ENCODE results near the gene CYB5D1. TPM values are rescaled to one million over a fixed set of nuclear protein-coding genes. Genes with fewer than 3 reads are reported as not detected.
A peak's percentile ranks its signal among the peaks of the same experiment; 100 is the strongest.

CYB5D1 gene
- total and polyA plus RNA-seq, 2 donors from 2014 or later = 14.3 to 20.4 TPM

DNA sequence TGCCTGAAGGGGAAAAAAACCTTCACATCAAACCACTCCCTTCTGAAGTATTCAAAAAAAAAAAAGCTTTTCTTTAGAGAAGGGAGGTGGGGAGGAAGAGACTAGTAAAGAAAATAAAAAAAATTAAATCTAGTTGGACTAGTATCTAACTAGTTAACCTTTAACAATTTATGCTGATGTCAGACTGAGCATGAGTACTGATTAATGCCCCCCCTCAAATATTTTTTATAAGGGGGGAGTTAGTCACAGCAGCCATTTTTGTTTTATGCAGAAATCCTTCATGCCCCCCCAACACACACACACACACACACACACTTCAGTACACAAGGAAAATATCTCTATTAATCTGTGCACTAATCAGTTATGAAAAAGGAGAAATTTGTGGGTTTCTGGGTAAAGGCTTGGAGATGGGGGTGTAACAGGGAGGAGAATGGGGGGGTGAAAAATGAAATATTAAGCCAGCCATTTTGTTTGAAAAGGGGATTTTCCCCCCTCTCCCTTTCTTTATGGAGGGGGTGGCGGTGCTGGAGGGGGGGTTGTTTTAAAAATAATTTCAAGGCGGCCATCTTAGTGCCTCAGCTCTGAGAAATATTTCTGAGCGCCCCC, 26.1 kb downstream of the CYB5D1 start:
- Histone ChIP-seq H3K36me3 (ENCODE audit: control insufficient read depth in 2 of 3, insufficient read depth in 3 of 3, low read length in 3 of 3) (peaks cover 0 to 9% (median 2%) of the 10 kb centered on the region in 3 donors), H3K9me3 (ENCODE audit: control insufficient read depth in 2 of 3, insufficient read depth in 1 of 3, low read length in 3 of 3) (no peaks in the 10 kb centered on the region), H3K4me1 (ENCODE audit: control insufficient read depth in 2 of 3, insufficient read depth in 2 of 3, low read depth in 1 of 3, low read length in 3 of 3) (peaks cover 11 to 23% (median 11%) of the 10 kb centered on the region in 3 donors), H3K27me3 (ENCODE audit: control insufficient read depth, insufficient read depth, low read length) (no peaks in the 10 kb centered on the region), H3K4me3 (ENCODE audit: low read length in 3 of 3) (peak overlapping the region in 2 of 3 donors; percentile 38 to 58), H3K27ac (ENCODE audit: low read depth in 2 of 2, low read length in 2 of 2) (peak overlapping the region; percentile 34 to 54), H3K9ac (ENCODE audit: low read length in 3 of 3) (peak overlapping the region in 2 of 3 donors; percentile 35 to 64)
- FAIRE-seq (no peak), DNase-seq (peak in 4 of 5 donors; percentile 39 to 74 (median 62))
- intact Hi-C loops (cut with DNase I) = no loop called here
- TF ChIP-seq CTCF (IDR thresholded peaks at IDR 0.05; ENCODE audit: borderline replicate concordance, extremely low read depth, insufficient read depth) = no peak

DNA sequence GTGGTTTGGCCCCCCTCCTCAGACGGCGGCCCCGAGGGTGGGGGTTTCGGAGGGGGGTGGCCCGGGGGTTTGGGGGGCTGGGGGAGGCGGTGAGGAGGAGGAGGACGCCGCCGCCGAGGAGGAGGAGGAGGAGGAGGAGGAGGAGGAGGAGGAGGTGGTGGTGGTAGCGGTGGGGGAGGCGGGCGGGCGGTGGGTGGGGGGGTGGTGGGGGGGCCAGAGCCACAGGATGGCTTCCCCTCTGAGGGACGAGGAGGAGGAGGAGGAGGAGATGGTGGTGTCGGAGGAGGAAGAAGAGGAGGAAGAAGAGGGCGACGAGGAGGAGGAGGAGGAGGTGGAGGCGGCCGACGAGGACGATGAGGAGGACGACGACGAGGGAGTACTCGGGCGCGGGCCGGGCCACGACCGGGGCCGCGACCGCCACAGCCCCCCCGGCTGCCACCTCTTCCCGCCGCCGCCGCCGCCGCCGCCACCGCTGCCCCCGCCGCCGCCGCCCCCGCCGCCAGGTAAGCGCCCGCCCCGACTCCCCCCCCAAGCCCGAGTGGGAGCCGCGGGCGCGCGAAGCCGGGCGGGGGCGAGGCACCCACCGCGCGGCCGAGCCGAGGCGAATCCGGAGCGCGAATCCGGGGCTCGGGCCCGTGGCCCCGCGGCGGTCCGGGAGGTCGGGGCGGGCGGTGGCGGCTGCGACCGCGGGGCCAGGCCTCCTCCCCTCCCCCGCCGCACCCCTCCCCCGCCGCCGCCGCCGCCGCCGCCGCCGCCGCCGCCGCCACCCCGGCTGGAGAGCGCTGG, 27.0 kb downstream of the CYB5D1 start:
- Histone ChIP-seq H3K36me3 (ENCODE audit: control insufficient read depth in 2 of 3, insufficient read depth in 3 of 3, low read length in 3 of 3) (peaks cover 0 to 9% (median 0%) of the 10 kb centered on the region in 3 donors), H3K27me3 (ENCODE audit: control insufficient read depth, insufficient read depth, low read length) (no peaks in the 10 kb centered on the region), H3K9me3 (ENCODE audit: control insufficient read depth in 2 of 3, insufficient read depth in 1 of 3, low read length in 3 of 3) (no peaks in the 10 kb centered on the region), H3K9ac (ENCODE audit: low read length in 3 of 3) (peak overlapping the region in 1 of 3 donors; percentile 47), H3K4me3 (ENCODE audit: low read length in 3 of 3) (peak overlapping the region in 2 of 3 donors; percentile 80 to 83), H3K4me1 (ENCODE audit: control insufficient read depth in 2 of 3, insufficient read depth in 2 of 3, low read depth in 1 of 3, low read length in 3 of 3) (peaks cover 16 to 32% (median 19%) of the 10 kb centered on the region in 3 donors), H3K27ac (ENCODE audit: low read depth in 2 of 2, low read length in 2 of 2) (peak overlapping the region; percentile 95 to 97)
- intact Hi-C loops (cut with DNase I) = no loop called here
- peak; percentile 6 to 82 (median 36) for DNase-seq
- no peak for FAIRE-seq
- TF ChIP-seq CTCF (IDR thresholded peaks at IDR 0.05; ENCODE audit: borderline replicate concordance, extremely low read depth, insufficient read depth) = no peak

DNA sequence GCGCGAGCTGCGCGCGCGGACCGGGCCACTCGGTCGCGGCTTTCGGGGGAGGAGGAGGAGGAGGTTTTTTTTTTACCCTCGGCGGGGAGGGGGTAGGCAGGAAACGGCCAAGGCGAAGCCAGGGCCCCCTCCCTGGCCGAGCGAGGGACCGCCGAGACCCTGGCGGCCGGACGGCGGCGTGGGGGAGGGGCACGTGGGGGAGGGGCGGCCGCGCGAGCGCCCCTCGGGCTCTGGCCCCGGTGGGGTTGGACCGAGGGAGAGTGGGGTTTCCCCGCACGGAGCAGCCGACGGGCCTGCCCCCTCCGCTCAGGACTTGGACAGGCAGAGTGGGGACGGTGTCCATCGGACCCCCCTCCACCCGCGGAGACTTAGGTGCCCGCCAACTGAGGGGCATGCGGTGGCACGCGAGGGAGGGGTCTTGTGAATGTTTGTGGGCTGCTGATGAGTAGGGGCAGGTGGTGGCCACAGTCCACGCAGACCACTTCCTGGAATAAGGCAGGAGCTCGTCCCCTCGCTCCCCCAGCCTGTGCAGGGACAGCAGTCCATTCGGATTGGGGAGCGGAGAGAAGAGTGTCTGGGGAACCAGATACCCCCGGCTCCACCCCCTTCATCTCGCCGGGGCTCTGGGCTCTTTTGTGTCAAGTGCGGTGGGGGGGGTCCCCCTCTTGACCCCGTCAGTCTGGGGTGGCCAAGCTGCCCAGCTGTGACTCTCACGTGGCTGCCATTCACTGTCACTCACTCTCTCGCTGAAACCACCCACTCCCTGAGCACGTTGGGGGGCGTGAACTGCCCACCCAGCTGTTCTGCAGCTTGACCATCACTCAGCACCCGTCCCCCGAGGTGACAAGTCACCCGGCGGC, 27.8 kb downstream of the CYB5D1 start:
- peaks cover 18 to 33% (median 21%) of the 10 kb centered on the region in 3 donors for H3K4me1 ChIP-seq (ENCODE audit: control insufficient read depth in 2 of 3, insufficient read depth in 2 of 3, low read depth in 1 of 3, low read length in 3 of 3)
- DNase-seq = peak; percentile 86 to 93 (median 88)
- peaks cover 2 to 9% (median 3%) of the 10 kb centered on the region in 3 donors for H3K36me3 ChIP-seq (ENCODE audit: control insufficient read depth in 2 of 3, insufficient read depth in 3 of 3, low read length in 3 of 3)
- peak overlapping the region; percentile 95 to 97 for H3K27ac ChIP-seq (ENCODE audit: low read depth in 2 of 2, low read length in 2 of 2)
- intact Hi-C loops (cut with DNase I) = no loop called here
- no peak for FAIRE-seq
- H3K4me3 ChIP-seq (ENCODE audit: low read length in 3 of 3) = peak overlapping the region; percentile 75 to 84 (median 83)
- no peak for TF ChIP-seq CTCF (IDR thresholded peaks at IDR 0.05; ENCODE audit: borderline replicate concordance, extremely low read depth, insufficient read depth)
- H3K27me3 ChIP-seq (ENCODE audit: control insufficient read depth, insufficient read depth, low read length) = no peaks in the 10 kb centered on the region
- no peaks in the 10 kb centered on the region for H3K9me3 ChIP-seq (ENCODE audit: control insufficient read depth in 2 of 3, insufficient read depth in 1 of 3, low read length in 3 of 3)
- H3K9ac ChIP-seq (ENCODE audit: low read length in 3 of 3) = peak overlapping the region; percentile 52 to 81 (median 52)
